Measurements from ENCODE around the gene EMC9. TPM values are rescaled to one million over a fixed set of nuclear protein-coding genes. Genes with fewer than 3 reads are reported as not detected.

Gene EMC9
- polyA plus RNA-seq, 2 of the 4 experiments (the other 2 are of a cell fraction): 21.5 to 48.5 TPM

DNA sequence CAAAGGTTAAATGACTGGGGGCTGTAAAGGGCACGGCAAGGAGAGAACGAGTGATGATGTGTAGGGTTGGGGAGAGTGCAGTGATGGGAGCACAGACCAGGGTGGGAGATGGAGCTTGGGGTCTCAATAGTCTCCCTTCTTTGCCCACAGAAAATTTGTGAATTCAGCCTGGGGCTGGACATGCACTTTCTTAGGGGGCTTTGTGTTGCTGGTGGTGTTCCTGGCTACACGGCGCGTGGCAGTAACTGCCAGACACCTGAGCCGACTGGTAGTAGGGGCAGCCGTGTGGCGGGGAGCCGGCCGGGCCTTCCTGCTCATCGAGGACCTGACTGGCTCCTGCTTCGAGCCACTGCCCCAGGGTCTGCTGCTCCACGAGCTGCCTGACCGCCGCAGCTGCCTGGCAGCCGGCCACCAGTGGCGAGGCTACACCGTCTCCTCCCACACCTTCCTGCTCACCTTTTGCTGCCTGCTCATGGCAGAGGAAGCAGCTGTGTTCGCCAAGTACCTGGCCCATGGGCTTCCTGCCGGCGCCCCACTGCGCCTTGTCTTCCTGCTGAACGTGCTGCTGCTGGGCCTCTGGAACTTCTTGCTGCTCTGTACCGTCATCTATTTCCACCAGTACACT, 9.2 kb downstream of the EMC9 start:
- TF ChIP-seq, protein P1, sequence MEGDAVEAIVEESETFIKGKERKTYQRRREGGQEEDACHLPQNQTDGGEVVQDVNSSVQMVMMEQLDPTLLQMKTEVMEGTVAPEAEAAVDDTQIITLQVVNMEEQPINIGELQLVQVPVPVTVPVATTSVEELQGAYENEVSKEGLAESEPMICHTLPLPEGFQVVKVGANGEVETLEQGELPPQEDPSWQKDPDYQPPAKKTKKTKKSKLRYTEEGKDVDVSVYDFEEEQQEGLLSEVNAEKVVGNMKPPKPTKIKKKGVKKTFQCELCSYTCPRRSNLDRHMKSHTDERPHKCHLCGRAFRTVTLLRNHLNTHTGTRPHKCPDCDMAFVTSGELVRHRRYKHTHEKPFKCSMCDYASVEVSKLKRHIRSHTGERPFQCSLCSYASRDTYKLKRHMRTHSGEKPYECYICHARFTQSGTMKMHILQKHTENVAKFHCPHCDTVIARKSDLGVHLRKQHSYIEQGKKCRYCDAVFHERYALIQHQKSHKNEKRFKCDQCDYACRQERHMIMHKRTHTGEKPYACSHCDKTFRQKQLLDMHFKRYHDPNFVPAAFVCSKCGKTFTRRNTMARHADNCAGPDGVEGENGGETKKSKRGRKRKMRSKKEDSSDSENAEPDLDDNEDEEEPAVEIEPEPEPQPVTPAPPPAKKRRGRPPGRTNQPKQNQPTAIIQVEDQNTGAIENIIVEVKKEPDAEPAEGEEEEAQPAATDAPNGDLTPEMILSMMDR (IDR thresholded peaks at IDR 0.05): no peak
- TF ChIP-seq, protein P2, sequence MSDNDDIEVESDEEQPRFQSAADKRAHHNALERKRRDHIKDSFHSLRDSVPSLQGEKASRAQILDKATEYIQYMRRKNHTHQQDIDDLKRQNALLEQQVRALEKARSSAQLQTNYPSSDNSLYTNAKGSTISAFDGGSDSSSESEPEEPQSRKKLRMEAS (IDR thresholded peaks at IDR 0.05): no peak
- TF ChIP-seq FOXS1 (CRISPR knock-in tag; IDR thresholded peaks at IDR 0.05): no peak
- no peak for TF ChIP-seq CHD2 (IDR thresholded peaks at IDR 0.05; ENCODE audit: low read length, partially characterized antibody)
- TF ChIP-seq ZNF302 (CRISPR knock-in tag; IDR thresholded peaks at IDR 0.05): no peak
- TF ChIP-seq CHD4 (IDR thresholded peaks at IDR 0.05; ENCODE audit: borderline replicate concordance): no peak
- TF ChIP-seq, protein P3, sequence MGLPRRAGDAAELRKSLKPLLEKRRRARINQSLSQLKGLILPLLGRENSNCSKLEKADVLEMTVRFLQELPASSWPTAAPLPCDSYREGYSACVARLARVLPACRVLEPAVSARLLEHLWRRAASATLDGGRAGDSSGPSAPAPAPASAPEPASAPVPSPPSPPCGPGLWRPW (IDR thresholded peaks at IDR 0.05): no peak
- TF ChIP-seq TFCP2L1 (CRISPR knock-in tag; IDR thresholded peaks at IDR 0.05): no peak
- no peak for TF ChIP-seq PHF8 (IDR thresholded peaks at IDR 0.05; ENCODE audit: borderline replicate concordance, low read depth)
- no peak for TF ChIP-seq HOXB5 (CRISPR knock-in tag; IDR thresholded peaks at IDR 0.05)
- TF ChIP-seq RARB (CRISPR knock-in tag; IDR thresholded peaks at IDR 0.05): no peak
- TF ChIP-seq MYC (IDR thresholded peaks at IDR 0.05; ENCODE audit: borderline replicate concordance, low read length): no peak
- TF ChIP-seq HEYL (CRISPR knock-in tag; IDR thresholded peaks at IDR 0.05): no peak
- no peak for TF ChIP-seq KDM1A (IDR thresholded peaks at IDR 0.05; ENCODE audit: low read depth)
- no peak for TF ChIP-seq SMC3 (IDR thresholded peaks at IDR 0.05)
- TF ChIP-seq BHLHE40 (IDR thresholded peaks at IDR 0.05; ENCODE audit: low read depth, low read length): no peak
- TF ChIP-seq HDAC2 (IDR thresholded peaks at IDR 0.05): no peak
- TF ChIP-seq CEBPB (IDR thresholded peaks at IDR 0.05): no peak
- TF ChIP-seq, protein P4, sequence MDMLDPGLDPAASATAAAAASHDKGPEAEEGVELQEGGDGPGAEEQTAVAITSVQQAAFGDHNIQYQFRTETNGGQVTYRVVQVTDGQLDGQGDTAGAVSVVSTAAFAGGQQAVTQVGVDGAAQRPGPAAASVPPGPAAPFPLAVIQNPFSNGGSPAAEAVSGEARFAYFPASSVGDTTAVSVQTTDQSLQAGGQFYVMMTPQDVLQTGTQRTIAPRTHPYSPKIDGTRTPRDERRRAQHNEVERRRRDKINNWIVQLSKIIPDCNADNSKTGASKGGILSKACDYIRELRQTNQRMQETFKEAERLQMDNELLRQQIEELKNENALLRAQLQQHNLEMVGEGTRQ (IDR thresholded peaks at IDR 0.05): no peak
- no peak for TF ChIP-seq RNF2 (IDR thresholded peaks at IDR 0.05; ENCODE audit: borderline replicate concordance, low read depth)
- no peak for ATAC-seq
- no peak for DNase-seq (ENCODE audit: low read depth in 1 of 2, low spot score in 1 of 2)

DNA sequence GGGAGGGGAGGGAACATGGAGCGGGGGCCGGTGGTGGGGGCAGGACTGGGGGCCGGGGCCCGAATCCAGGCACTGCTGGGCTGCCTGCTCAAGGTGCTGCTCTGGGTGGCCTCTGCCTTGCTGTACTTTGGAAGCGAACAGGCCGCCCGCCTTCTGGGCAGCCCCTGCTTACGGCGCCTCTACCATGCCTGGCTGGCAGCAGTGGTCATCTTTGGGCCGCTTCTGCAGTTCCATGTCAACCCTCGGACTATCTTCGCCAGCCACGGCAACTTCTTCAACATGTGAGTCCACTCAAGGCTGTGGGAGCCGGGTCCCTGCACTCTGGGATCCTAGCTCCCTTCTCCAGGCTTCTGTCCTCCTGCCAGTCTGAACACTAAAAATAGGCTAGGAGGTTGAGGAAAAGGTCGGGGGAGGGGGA, 9.8 kb downstream of the EMC9 start:
- TF ChIP-seq MAFK (IDR thresholded peaks at IDR 0.05; ENCODE audit: partially characterized antibody) (no peak), ZNF302 (CRISPR knock-in tag; IDR thresholded peaks at IDR 0.05) (no peak), HOXB13 (CRISPR knock-in tag; IDR thresholded peaks at IDR 0.05; ENCODE audit: low read depth) (no peak), POLR2AphosphoS2 (conservative IDR thresholded peaks at IDR 0.05; ENCODE audit: low read length) (no peak), HOXB5 (CRISPR knock-in tag; IDR thresholded peaks at IDR 0.05) (no peak), SREBF2 (IDR thresholded peaks at IDR 0.05) (no peak), TP53 (CRISPR knock-in tag; IDR thresholded peaks at IDR 0.05) (no peak), GATA3 (IDR thresholded peaks at IDR 0.05; ENCODE audit: borderline replicate concordance) (no peak), HDAC2 (IDR thresholded peaks at IDR 0.05) (no peak), FOSL2 (IDR thresholded peaks at IDR 0.05) (no peak), FOSL2 (CRISPR knock-in tag; IDR thresholded peaks at IDR 0.05) (no peak), EHF (CRISPR knock-in tag; IDR thresholded peaks at IDR 0.05) (no peak)
- DNase-seq (ENCODE audit: low read depth in 1 of 2, low spot score in 1 of 2) (no peak), ATAC-seq (no peak), FAIRE-seq (no peak)
- Histone ChIP-seq H3K4me1 (peaks cover 5% of the 10 kb centered on the region; the same call in 2 of the 3 replicates), H3K4me3 (no peak overlapping the region), H3K4me2 (no peak overlapping the region), H3K9me3 (no peaks in the 10 kb centered on the region), H3K27ac (no peak overlapping the region)
- CTCF ChIA-PET: interaction anchor here (1.3 to 2.4 kb wide), 3 partner anchors 10 to 23 kb away, joined by 4 to 8 read pairs (median 5); partner anchors contain the start of gene NRL
- POLR2A ChIA-PET: no interaction called here
- 82% methylated on average over 10 of the region's 15 CpGs for WGBS (ENCODE audit: missing lambda C conversion rate)

More for the DNA sequence above, 9.2 kb downstream of the EMC9 start:
- POLR2A ChIA-PET: interaction anchor here (1.7 kb wide), 1 partner anchor 9 kb away, joined by 4 read pairs; the partner anchor contains the start of gene EMC9
- H3K4me1 ChIP-seq: peaks cover 11% of the 10 kb centered on the region; the same call in 2 of the 3 replicates
- 92% methylated on average over 13 of the region's 24 CpGs for WGBS (ENCODE audit: missing lambda C conversion rate)
- no peak for FAIRE-seq
- no peak overlapping the region for H3K4me3 ChIP-seq
- no peaks in the 10 kb centered on the region for H3K9me3 ChIP-seq
- CTCF ChIA-PET: interaction anchor here (1.3 to 2.4 kb wide), 4 partner anchors 11 to 574 kb away, joined by 3 to 8 read pairs (median 4); partner anchors contain the start of gene NRL
- no peak overlapping the region for H3K27ac ChIP-seq
- no peak overlapping the region for H3K4me2 ChIP-seq

All from A549 (cell line).